OCI-M2 (cell line): ENCODE measurements around the gene LKAAEAR1.

Experiments used
- DNase-seq: peaks from one replicate; lab custom pipeline; 2025; ENCODE audit not compliant: unreplicated experiment; lab: John Stamatoyannopoulos, UW

LKAAEAR1 gene

GRCh38 chr20:64068386-64069208, 15.6 kb downstream of the LKAAEAR1 start:
- DNase-seq = no peak

- DNase-seq = no peak
These were observed 16.4 kb downstream of the LKAAEAR1 start for GRCh38 chr20:64067733-64068307.

DNA sequence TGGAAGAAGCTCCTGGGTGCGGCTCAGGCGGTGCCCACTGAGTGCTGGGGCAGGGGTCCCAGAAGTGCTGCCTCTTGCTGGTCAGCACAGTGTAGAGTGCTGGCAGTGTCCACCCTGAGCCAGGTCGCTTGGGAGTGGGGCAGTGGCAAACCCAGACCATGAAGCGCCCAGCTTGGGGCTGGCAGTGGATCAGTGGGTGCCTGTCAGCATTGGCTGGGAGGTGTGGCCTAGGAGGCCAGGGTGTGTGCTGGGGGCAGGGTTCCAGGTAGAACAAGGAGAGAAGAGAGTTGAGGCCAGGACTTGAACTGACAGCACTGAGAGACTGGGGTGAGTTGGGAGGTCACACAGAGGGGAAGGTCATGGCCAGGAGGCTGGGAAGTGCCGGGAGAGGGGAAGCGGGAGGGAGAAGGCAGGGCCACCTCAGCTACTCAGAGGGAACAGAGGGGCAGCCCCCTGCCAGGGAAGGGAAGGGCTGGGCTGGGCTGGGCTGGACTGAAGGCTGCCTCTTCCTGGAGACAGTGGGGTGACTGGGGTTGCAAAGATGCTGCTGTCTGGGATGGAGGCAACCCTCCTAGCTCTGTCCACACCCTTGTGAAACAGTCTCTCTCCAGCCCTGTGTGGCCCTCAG, 17.1 kb downstream of the LKAAEAR1 start:
- no peak for DNase-seq

DNA sequence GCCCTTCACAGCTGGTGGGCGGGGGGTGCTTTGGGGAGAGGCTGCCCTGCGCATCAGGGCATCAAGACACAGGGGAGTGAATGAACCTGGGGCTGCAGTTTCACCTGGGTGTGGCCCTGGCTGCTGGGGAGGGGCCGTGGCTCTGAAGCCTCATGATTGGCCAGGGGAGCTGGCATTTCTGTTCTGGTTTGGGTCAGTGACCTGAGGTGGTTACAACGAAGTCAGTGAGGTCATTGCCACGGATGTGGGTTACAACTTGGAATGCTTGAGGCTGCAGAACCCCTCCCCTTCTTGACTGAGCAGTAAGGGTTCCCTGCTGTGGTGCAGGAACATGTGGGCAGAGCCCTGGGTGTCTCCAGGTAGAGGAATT, 18.2 kb downstream of the LKAAEAR1 start:
- DNase-seq = no peak

DNA sequence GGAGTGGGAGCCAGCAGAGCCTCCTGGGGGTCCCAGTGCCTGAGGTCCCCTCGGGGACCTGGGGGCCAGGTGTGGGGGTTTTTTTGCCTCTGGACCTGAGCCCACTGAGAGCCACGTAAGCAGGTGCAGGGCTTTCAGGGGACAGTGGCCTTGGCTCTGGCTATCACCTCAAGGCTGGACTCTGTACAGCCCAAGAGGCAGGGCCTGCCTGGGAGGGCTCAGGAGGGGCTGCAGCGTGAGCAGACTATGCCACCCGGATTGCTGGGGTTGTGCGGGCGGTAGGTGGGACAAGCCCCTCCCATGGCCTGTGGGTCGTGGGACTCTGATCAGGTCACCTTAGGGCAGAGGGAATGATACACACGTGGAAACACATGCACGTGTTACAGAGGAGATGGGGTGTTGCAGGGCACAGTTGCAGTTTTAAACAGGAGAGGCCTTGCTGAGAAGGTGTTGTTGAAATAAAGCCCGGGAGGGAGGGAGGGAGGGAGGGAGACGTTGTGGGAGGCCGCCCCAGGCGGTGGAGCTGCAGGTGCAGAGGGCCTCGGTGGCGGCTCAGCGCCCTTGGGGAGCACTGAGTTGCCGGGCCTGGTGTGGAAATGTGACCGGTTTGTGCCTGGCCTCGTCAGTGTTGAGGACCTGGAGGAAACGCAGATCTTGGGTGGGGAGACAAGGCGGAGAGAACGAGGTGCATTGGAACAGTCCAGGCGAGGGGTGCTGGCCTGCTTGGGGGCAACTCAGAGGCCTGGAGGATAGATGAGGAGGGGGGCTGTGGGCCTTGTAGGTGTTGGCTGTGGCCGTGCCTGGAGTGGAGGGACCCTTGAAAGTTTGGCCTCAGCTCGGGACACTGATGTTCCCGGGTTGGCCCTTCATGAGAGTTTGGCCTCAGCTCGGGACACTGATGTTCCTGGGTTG, 18.9 kb downstream of the LKAAEAR1 start:
- no peak for DNase-seq

DNA sequence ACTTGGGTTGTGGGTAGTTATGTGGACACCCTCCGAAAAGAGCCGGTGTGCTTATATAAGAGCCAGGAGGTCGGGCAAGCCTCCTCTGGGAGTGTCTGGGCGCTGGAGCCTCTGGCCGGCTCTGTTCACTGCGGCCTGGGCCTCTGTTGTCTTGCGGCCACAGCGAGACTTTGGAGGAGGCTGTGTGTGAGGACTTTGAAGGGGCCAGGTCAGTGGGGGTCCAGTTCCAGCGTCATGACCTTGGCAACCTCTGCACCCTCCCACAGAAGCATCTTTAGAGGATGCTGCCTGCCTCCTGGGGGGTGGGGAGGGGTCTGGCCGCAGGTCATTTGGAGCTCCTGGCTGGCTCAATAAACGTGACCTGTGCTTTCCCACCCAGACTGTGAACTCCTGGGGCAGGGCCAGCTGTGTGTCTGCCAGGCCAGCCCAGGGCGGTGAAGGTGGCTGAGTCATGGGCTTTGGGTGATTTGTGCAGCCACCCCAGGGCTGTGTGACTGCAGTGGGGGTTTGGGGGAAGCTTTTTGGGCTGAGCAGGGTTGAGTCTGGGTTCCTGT, 20.0 kb downstream of the LKAAEAR1 start:
- DNase-seq = no peak

GRCh38 chr20:64063389-64064144, 20.6 kb downstream of the LKAAEAR1 start:
- no peak for DNase-seq

DNA sequence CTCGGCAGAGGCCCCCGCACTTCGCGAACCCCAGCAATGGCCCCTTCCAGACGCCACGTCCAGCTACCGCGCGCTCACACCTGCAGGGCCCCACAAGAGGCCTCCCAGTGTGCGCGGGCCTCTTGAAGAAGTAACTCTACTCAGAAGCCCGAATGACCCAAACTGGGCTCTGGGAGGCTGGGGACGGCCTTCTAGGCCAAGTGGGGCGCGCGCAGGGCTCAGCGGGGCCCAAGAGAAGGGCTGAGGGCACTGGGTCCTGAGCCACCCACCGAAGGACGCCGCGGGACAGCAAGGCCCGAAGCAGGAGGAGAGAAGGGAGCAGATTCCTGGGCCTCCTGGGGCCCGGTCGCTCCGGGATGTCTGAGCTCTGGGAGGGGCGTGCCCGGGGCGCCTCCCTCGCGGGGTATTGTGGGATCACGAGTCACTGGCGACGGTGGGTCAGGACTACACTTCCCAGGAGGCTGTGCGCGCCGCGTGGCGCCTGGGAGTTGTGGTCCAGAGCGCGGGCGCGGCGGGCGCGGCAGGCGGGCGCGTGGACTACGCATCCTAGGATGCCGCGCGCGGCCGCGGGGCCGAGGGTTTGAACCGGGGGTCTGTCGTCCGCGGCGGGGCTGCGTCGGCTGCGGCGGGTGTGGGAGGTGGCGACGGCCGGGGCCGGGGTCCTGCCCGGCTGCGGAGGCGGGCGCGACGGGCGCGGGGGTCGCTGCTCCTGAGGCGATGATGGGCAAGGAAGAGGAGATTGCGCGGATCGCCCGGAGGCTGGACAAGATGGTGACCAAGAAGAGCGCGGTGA, 21.4 kb downstream of the LKAAEAR1 start, which contains the start of gene TCEA2:
TSS of gene TCEA2 (plus strand) at position 603 of the 793 bp plus-strand sequence. CDS start at position 718, 115 bp downstream.
- no peak for DNase-seq

GRCh38 chr20:64062276-64062595, 22.0 kb downstream of the LKAAEAR1 start:
- DNase-seq = no peak

DNA sequence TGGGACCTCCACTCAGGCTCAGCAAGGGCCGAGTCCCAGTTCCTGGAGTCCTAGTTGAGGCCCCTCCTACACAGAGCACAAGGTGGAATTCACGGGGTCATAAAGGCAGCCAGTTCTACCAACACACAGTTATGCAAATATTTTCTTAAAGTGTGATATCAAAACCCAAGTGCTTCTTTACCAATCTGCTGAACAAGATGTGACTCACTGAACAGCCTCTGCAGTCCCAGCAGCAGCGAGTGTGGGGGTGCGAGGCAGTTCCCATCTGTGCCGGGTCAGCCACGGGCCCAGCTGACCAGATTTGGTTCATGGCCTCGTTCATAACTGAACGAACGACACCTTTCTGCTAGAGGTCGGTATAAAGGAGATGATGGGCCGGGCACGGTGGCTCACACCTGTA, 25.7 kb downstream of the LKAAEAR1 start:
- no peak for DNase-seq

- no peak for DNase-seq
These were observed 26.3 kb downstream of the LKAAEAR1 start for GRCh38 chr20:64057628-64058498.

GRCh38 chr20:64056889-64057627, 27.1 kb downstream of the LKAAEAR1 start:
- no peak for DNase-seq

- DNase-seq = no peak
These were observed 27.6 kb downstream of the LKAAEAR1 start for GRCh38 chr20:64056639-64056888.

GRCh38 chr20:64055893-64056638, 28.1 kb downstream of the LKAAEAR1 start:
- DNase-seq = no peak

- DNase-seq = no peak
These were observed 28.8 kb downstream of the LKAAEAR1 start for GRCh38 chr20:64055396-64055892.

DNA sequence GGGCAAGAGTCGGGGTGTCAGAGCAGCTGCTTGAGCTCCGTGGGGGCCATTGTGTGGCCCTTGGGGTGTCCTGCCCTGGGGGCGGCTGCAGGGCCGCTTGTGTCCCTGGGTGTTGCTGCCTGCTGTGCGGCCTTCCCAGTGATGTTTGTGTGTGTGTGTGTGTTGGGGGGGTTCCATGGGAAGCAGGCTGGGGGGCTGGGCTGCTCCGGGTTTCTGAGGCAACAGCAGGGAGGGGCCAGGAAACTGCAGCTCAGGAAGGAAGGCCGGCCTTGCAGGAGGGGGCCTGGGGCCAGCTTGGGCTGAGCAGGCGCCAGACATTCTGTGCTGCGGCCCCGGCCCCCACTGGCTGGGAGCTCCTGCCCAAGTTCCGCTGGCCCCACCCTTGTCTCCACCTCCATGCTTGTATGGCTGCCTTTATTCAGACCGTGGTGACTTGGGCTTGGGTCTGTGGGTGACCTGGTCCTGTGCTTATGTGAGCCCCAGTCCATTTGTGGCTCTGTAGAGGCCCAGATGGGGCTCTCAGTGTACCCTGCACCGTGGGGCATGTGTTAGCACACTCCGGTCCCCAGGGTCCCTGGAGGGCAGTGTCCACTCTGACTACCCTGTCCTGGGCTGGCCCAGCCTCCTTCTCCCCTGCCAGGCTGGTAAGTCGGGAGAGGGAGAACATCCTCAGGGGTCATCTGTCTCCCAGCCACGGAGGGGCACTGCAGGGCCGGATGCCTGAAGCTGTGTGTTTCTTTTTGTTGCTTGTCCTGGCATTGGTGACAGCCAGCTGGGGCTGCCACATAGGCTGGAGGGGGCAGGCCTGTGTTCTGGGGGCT, 30.1 kb downstream of the LKAAEAR1 start:
- DNase-seq = no peak
